NB4 (cell line): ENCODE data around the gene ZNF680.
A peak's percentile ranks its signal among the peaks of the same experiment; 100 is the strongest.
"Not testable (repeated sequence)": the region's sequence is repeated elsewhere in the genome, so short reads cannot be mapped to it uniquely, and the experiment has no call there.

Experiments
- DNase-seq: peaks from one replicate; pipeline ENCODE4 v3.0.0; 2010; ENCODE audit warnings: low read depth
- H3K4me3 ChIP-seq: one replicate; pipeline ENCODE4 v1.5.1; 2011; ENCODE audit warnings: mild to moderate bottlenecking, low read depth, low read length, moderate library complexity
- CTCF ChIP-seq: IDR thresholded peaks from one replicate; pipeline ENCODE4 v1.5.1; 2012; ENCODE audit warnings: low read depth, low read length
- MAX ChIP-seq: IDR thresholded peaks from 2 replicates; pipeline ENCODE4 v1.6.1; 2011; ENCODE audit warnings: low read depth, low read length
- MYC ChIP-seq: IDR thresholded peaks from 2 replicates; pipeline ENCODE4 v1.6.1; 2011; ENCODE audit warnings: low read depth, low read length
- POLR2A ChIP-seq: IDR thresholded peaks from 2 replicates; pipeline ENCODE4 v1.6.1; 2011; ENCODE audit warnings: mild to moderate bottlenecking; ENCODE audit not compliant: insufficient read length; ENCODE audit errors: extremely low read depth

Gene ZNF680

GRCh38 chr7:64581926-64582894 lies 19.3 kb upstream of the ZNF680 start:
- H3K4me3 ChIP-seq, result no peak overlapping the region
- no peak for TF ChIP-seq MYC
- TF ChIP-seq POLR2A, result no peak
- no peak for TF ChIP-seq CTCF
- TF ChIP-seq MAX, result no peak
- no peak for DNase-seq

GRCh38 chr7:64581391-64581790 lies 18.5 kb upstream of the ZNF680 start:
- TF ChIP-seq MAX (no peak), POLR2A (no peak), CTCF (no peak), MYC (no peak)
- H3K4me3 ChIP-seq, result no peak overlapping the region
- DNase-seq, result no peak

- no peak overlapping the region for H3K4me3 ChIP-seq
- no peak for DNase-seq
- TF ChIP-seq CTCF, result no peak
Measured at GRCh38 chr7:64574540-64575099, 11.7 kb upstream of the ZNF680 start.

- DNase-seq, H3K4me3 ChIP-seq: not testable (repeated sequence)
Measured at GRCh38 chr7:64570284-64570605, 7.4 kb upstream of the ZNF680 start.

- not testable (repeated sequence) for H3K4me3 ChIP-seq, DNase-seq
Measured at GRCh38 chr7:64569372-64570283, 6.8 kb upstream of the ZNF680 start.

- peak; percentile 53 for DNase-seq
- H3K4me3 ChIP-seq, result peak overlapping the region; percentile 85
- TF ChIP-seq POLR2A (no peak), CTCF (no peak), MAX (no peak), MYC (no peak)
Measured at GRCh38 chr7:64562256-64562625, 630 bp downstream of the ZNF680 start.

- peak; percentile 16 for DNase-seq
- no peak for TF ChIP-seq MAX
- no peak for TF ChIP-seq MYC
- TF ChIP-seq CTCF, result no peak
- no peak for TF ChIP-seq POLR2A
- no peak overlapping the region for H3K4me3 ChIP-seq
Measured at GRCh38 chr7:64559206-64559605, 3.7 kb downstream of the ZNF680 start.
